ENCODE measurements around the gene ITGA11. TPM values are rescaled to one million over a fixed set of nuclear protein-coding genes. Genes with fewer than 3 reads are reported as not detected.
"Not testable (repeated sequence)": the region's sequence is repeated elsewhere in the genome, so short reads cannot be mapped to it uniquely, and the experiment has no call there.

The ITGA11 gene
- total RNA-seq, 2 donors from 2014 or later: 0.95 to 13.1 TPM

GRCh38 chr15:68405378-68406250 lies 26.3 kb downstream of the ITGA11 start:
- H3K36me3 Mint-ChIP-seq (ENCODE audit: low read depth): no peaks in the 10 kb centered on the region
- peaks cover 5% of the 10 kb centered on the region for H3K27me3 Mint-ChIP-seq
- no peak overlapping the region for H3K27ac Mint-ChIP-seq
- no peaks in the 10 kb centered on the region for H3K4me1 Mint-ChIP-seq
- no peak for ATAC-seq (replicated peaks)
- no peaks in the 10 kb centered on the region for H3K9me3 Mint-ChIP-seq
- H3K4me3 Mint-ChIP-seq: no peak overlapping the region

GRCh38 chr15:68404056-68404798 lies 27.7 kb downstream of the ITGA11 start:
- no peaks in the 10 kb centered on the region for H3K9me3 Mint-ChIP-seq
- no peaks in the 10 kb centered on the region for H3K4me1 Mint-ChIP-seq
- H3K27ac Mint-ChIP-seq: no peak overlapping the region
- ATAC-seq (replicated peaks): no peak
- H3K36me3 Mint-ChIP-seq (ENCODE audit: low read depth): no peaks in the 10 kb centered on the region
- peaks cover 5% of the 10 kb centered on the region for H3K27me3 Mint-ChIP-seq
- no peak overlapping the region for H3K4me3 Mint-ChIP-seq

- ATAC-seq (replicated peaks): no peak
Observed at GRCh38 chr15:68403161-68403941, 28.6 kb downstream of the ITGA11 start.

GRCh38 chr15:68402432-68403160 lies 29.4 kb downstream of the ITGA11 start:
- no peaks in the 10 kb centered on the region for H3K4me1 Mint-ChIP-seq
- H3K27me3 Mint-ChIP-seq: no peaks in the 10 kb centered on the region
- no peaks in the 10 kb centered on the region for H3K9me3 Mint-ChIP-seq
- H3K27ac Mint-ChIP-seq: no peak overlapping the region
- no peak overlapping the region for H3K4me3 Mint-ChIP-seq
- no peak for ATAC-seq (replicated peaks)
- no peaks in the 10 kb centered on the region for H3K36me3 Mint-ChIP-seq (ENCODE audit: low read depth)

More at GRCh38 chr15:68403161-68403941, 28.6 kb downstream of the ITGA11 start:
- H3K36me3 Mint-ChIP-seq (ENCODE audit: low read depth): no peaks in the 10 kb centered on the region
- no peaks in the 10 kb centered on the region for H3K4me1 Mint-ChIP-seq
- H3K27ac Mint-ChIP-seq: no peak overlapping the region
- H3K4me3 Mint-ChIP-seq: no peak overlapping the region
- no peaks in the 10 kb centered on the region for H3K9me3 Mint-ChIP-seq
- peaks cover 5% of the 10 kb centered on the region for H3K27me3 Mint-ChIP-seq

- no peak overlapping the region for H3K4me3 Mint-ChIP-seq
- no peak for ATAC-seq (replicated peaks)
- H3K36me3 Mint-ChIP-seq (ENCODE audit: low read depth): no peaks in the 10 kb centered on the region
- H3K27ac Mint-ChIP-seq: no peak overlapping the region
- no peaks in the 10 kb centered on the region for H3K4me1 Mint-ChIP-seq
- no peaks in the 10 kb centered on the region for H3K27me3 Mint-ChIP-seq
- H3K9me3 Mint-ChIP-seq: no peaks in the 10 kb centered on the region
Observed at GRCh38 chr15:68401496-68402431, 30.2 kb downstream of the ITGA11 start.

- no peaks in the 10 kb centered on the region for H3K4me1 Mint-ChIP-seq
- peaks cover 3% of the 10 kb centered on the region for H3K9me3 Mint-ChIP-seq
- ATAC-seq (replicated peaks): peak; percentile 52
- no peak overlapping the region for H3K27ac Mint-ChIP-seq
- peaks cover 3% of the 10 kb centered on the region for H3K27me3 Mint-ChIP-seq
- no peaks in the 10 kb centered on the region for H3K36me3 Mint-ChIP-seq (ENCODE audit: low read depth)
- no peak overlapping the region for H3K4me3 Mint-ChIP-seq
Observed at GRCh38 chr15:68400066-68400456, 31.9 kb downstream of the ITGA11 start.

- Mint-ChIP-seq H3K4me3 (no peak overlapping the region), H3K36me3 (ENCODE audit: low read depth) (no peaks in the 10 kb centered on the region), H3K4me1 (no peaks in the 10 kb centered on the region), H3K9me3 (peaks cover 3% of the 10 kb centered on the region), H3K27me3 (peaks cover 9% of the 10 kb centered on the region), H3K27ac (no peak overlapping the region)
- ATAC-seq (replicated peaks): peak; percentile 78
Observed at GRCh38 chr15:68399096-68400065, 32.6 kb downstream of the ITGA11 start.

- ATAC-seq (replicated peaks); H3K36me3 Mint-ChIP-seq (ENCODE audit: low read depth); H3K4me3 Mint-ChIP-seq; H3K4me1 Mint-ChIP-seq; H3K9me3 Mint-ChIP-seq; H3K27ac Mint-ChIP-seq: not testable (repeated sequence)
- peaks cover 22% of the 10 kb centered on the region for H3K27me3 Mint-ChIP-seq
Observed at GRCh38 chr15:68397999-68398398, 34.0 kb downstream of the ITGA11 start.

GRCh38 chr15:68396068-68396467 lies 35.9 kb downstream of the ITGA11 start:
- no peaks in the 10 kb centered on the region for H3K4me1 Mint-ChIP-seq
- H3K4me3 Mint-ChIP-seq: no peak overlapping the region
- no peak overlapping the region for H3K27ac Mint-ChIP-seq
- ATAC-seq (replicated peaks): no peak
- H3K9me3 Mint-ChIP-seq: peaks cover 6% of the 10 kb centered on the region
- H3K27me3 Mint-ChIP-seq: peaks cover 37% of the 10 kb centered on the region
- no peaks in the 10 kb centered on the region for H3K36me3 Mint-ChIP-seq (ENCODE audit: low read depth)

- peaks cover 6% of the 10 kb centered on the region for H3K9me3 Mint-ChIP-seq
- no peaks in the 10 kb centered on the region for H3K36me3 Mint-ChIP-seq (ENCODE audit: low read depth)
- H3K27me3 Mint-ChIP-seq: peaks cover 41% of the 10 kb centered on the region
- no peak overlapping the region for H3K4me3 Mint-ChIP-seq
- no peaks in the 10 kb centered on the region for H3K4me1 Mint-ChIP-seq
- H3K27ac Mint-ChIP-seq: no peak overlapping the region
- no peak for ATAC-seq (replicated peaks)
Observed at GRCh38 chr15:68391121-68391520, 40.8 kb downstream of the ITGA11 start.

GRCh38 chr15:68389936-68390817 lies 41.8 kb downstream of the ITGA11 start:
- Mint-ChIP-seq H3K4me1 (no peaks in the 10 kb centered on the region), H3K27ac (no peak overlapping the region)

More at GRCh38 chr15:68389936-68390817, 41.8 kb downstream of the ITGA11 start:
- H3K9me3 Mint-ChIP-seq: peaks cover 4% of the 10 kb centered on the region
- peak; percentile 92 for ATAC-seq (replicated peaks)
- peaks cover 38% of the 10 kb centered on the region for H3K27me3 Mint-ChIP-seq
- H3K36me3 Mint-ChIP-seq (ENCODE audit: low read depth): no peaks in the 10 kb centered on the region
- H3K4me3 Mint-ChIP-seq: no peak overlapping the region

All from activated T-helper 17 cell treated with anti-CD3 and anti-CD28 coated beads, Interleukin-2, amount 50 U/mL, for 72 hours (primary cell).